Stimulated activated CD8-positive, alpha-beta memory T cell treated with anti-CD3 and anti-CD28 coated beads, Interleukin-15, amount 100 ng/mL, for 1 hour (primary cell): ENCODE data around the gene CTBP2.
"Not testable (repeated sequence)": the region's sequence is repeated elsewhere in the genome, so short reads cannot be mapped to it uniquely, and the experiment has no call there.

Experiments
- DNase-seq: peaks from one replicate; pipeline ENCODE4 v3.0.0-alpha.2; 2020; ENCODE audit warnings: low read depth

CTBP2 gene

DNA sequence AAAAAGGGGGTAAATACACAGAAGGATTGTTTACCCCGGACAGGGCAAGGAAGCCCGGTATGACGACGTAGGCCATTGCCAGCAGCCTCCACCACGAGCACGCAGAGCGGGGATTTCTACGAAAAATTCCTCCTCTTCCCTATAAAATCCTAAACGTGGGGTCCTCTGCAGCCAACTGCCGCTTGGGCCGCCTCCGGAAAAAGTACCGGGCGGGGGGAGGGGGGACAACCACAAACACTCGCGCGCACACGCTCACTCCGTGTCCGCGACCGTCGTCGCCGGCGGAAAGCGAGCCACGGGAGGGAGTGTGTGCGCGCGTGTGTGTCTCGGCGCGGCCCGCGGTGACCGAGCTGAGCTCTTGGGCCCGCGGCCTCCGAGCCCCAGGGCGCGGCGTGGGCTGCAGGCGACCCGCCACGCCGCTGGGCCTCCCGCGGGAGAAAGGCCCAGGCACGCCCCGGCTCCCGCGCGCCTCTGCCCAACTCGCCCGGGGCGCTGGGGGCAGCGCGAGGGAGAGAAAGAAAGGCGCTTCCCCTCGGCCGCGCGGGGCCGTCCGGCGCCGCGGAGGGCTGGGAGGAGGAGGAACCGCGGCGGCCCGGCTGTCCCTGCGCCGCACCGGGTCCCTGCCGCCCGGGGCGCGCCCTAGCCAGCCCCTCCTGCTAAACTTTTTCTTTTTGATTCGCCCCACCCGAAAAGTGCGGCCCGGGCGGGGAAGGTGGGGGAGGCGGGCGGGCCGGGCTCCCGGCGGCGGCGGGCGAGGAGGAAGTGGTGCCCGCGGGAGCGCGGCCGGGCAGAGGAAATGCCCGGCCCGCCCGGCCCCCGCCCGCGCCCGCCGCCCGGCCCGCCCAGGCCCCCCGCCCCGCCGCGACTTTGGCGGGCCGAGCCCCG lies 1.5 kb downstream of the CTBP2 start:
- no peak for DNase-seq

DNA sequence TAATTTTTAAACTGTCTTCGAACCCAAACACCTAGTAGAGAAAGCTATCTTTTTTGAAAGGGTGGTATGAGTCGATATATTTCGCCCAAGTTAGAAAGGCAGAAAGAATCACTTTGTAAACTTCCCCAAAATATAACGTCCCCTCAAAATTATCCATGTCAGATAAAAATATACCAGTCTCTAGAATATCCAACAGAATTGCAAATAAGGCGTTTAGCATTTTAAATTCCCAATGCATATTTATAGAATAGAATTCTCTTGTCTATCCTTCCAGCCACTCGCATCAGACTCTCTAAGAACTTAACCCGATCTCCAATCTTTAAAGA lies 2.1 kb downstream of the CTBP2 start:
- DNase-seq: no peak

GRCh38 chr10:125157505-125157904 lies 2.9 kb downstream of the CTBP2 start:
- no peak for DNase-seq

- no peak for DNase-seq
Observed at GRCh38 chr10:125156739-125157480, 3.5 kb downstream of the CTBP2 start.

GRCh38 chr10:125156196-125156595 lies 4.2 kb downstream of the CTBP2 start:
- no peak for DNase-seq

DNA sequence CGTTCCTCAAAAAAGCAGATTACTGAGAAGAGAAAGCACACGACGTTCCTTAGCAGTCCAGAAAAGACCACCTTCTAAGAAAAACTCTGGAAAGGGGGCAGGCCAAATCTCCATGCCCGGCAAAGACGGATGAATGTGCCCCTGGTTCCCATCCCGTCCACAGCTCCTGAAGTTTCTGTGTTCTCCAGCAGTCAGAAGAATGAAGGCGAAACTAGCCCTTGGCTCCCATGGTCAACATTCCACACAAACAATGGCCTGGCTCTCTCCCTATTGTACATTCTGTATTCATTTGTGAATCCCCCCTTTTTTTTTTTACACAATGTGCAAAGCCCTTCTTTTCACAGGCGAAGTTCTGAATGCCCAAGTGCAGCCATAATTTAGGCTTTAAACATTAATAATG lies 5.3 kb downstream of the CTBP2 start:
- DNase-seq: no peak

- DNase-seq: no peak
Observed at GRCh38 chr10:125154529-125154928, 5.8 kb downstream of the CTBP2 start.

- DNase-seq: no peak
Observed at GRCh38 chr10:125153703-125154490, 6.5 kb downstream of the CTBP2 start.

- DNase-seq: no peak
Observed at GRCh38 chr10:125152450-125153368, 7.7 kb downstream of the CTBP2 start.

GRCh38 chr10:125151553-125152449 lies 8.6 kb downstream of the CTBP2 start:
- DNase-seq: no peak

DNA sequence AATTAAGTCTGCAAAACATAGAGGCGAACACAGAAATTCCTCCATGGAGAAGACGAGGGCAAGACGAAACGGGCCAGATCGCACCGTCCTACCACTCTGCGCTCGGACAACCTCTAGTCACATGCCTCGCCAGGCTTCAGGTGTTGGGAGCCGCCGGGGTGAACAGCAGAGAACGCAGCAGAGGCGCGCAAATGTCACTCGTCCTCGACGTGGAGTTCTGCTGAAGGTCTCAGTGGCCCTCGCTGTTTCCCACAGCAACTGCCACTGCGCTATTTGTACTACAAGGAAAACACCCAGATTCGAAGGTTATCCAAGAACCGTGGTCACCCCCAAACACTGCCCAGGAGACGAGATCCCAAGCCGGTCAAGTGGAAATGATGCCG lies 9.2 kb downstream of the CTBP2 start:
- no peak for DNase-seq

DNA sequence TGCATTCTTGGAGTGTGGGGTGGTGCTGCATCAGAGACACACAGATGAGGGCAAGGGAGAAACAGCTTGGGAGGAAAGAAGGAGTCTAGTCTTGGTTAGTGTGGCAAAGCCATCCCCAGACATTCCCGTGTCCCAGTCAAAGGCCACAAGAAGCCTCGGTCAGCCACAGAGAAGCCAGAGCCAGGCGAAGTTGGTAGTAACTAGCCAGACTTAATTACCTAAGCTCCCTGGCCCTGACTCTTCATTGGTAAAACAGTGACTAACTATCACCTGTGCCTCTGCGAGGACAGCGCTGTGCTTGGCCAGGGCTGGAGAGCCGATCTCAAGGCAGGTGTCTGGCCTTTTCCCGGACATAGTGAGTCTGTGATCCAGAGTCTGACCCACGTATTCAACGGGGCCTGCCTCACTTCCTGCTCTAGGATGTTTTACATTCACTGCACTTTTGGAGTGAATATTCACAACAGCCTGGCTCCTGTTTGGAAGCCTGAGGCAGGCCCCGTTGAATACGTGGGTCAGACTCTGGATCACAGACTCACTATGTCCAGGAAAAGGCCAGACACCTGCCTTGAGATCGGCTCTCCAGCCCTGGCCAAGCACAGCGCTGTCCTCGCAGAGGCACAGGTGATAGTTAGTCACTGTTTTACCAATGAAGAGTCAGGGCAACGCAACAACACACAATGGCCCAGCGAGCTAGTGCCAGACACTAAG lies 9.8 kb downstream of the CTBP2 start:
- DNase-seq: not testable (repeated sequence)

DNA sequence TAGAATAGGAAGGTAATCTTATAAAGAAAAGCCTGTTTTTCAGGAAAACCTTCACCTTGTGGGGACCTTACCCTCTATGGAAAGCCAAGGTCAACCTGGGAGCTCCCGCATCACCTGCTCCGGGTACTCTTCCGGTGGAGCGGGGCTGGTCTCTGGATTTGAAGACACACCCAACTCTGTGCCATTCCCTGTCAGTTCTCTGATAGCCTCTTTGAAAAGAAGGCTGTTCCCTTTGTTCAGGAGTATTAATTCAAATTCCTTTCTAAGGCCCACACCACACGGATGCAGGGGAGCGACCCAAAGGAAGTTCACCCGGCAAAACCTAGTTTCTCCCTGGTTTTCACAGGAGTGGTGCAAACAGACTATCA lies 10.7 kb downstream of the CTBP2 start:
- no peak for DNase-seq

DNA sequence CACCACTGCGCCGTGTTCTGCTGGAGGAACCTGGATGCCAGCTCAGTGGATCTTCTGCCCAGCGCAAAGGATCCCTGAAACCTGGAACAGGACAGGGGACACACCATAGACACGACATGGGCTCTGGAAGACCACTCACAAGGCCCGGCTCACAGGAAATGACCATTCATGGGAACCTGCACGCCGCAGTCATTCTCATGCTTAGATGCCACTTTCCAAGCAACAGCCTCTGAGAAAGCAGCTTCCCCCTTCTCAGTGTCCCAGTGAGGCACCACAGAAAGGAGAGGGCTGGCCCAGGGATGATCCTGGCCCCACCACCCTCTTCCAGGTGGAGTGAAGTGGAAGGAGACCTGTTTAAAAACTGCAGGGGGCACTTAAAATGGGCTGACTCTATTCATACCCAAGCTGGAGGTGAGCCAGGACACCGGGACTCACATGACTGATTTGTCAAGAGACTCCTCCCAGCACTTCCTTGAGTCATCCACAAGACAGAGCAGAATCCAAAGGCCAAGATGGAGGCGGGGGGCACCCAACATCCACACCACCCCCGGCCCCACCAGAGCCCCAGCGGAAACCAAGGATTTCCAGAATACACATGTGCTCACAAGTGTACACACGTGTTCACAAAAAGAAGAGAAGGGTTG lies 11.2 kb downstream of the CTBP2 start:
- DNase-seq: no peak

DNA sequence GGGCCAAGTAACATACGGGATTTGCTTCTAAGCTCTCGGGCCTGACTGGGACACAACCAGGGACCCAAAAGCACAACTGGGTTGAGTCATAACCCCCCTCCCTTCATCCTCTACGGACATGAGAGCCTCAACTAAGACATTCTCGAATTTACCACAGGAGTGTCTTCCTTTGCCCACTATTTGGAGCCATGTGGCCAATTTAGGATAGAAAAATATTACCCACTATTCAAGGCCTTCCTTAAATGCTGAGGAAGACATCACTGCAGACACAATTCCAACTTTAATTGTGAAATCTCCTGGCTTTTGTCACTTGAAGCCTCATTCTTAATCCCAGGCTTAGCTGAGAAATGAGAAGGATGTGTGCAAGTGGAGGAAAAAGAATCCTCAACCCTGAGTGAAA lies 11.8 kb downstream of the CTBP2 start:
- no peak for DNase-seq

GRCh38 chr10:125147971-125148439 lies 12.4 kb downstream of the CTBP2 start:
- no peak for DNase-seq

GRCh38 chr10:125146791-125147579 lies 13.4 kb downstream of the CTBP2 start:
- no peak for DNase-seq

DNA sequence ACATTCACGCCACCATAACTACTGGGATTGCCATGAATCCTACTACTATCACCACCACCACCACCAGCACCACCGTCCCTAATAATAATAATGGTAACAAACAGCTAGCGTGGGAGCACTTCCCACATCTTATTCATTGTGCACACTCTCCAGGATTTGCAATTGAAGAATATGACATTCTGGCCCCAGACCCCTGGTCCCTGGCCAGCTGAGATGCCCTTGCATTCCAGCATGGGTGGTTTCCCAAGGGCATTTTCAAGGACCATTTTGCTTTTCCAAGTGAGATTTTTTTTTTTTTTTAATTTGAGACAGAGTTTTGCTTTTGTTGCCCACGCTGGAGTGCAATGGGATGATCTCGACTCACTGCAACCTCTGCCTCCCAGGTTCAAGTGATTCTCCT lies 14.7 kb downstream of the CTBP2 start:
- DNase-seq: no peak
